HG02642 (cell line): ENCODE data around the gene CLDN18.

Experiments used
- ATAC-seq: cut with Tn5 transposase; IDR thresholded peaks from one replicate; pipeline ENCODE4 v1.9.1; 2021; ENCODE audit warnings: mild to moderate bottlenecking; ENCODE audit not compliant: unreplicated experiment, poor library complexity

The CLDN18 gene

GRCh38 chr3:138023754-138024153, 13.8 kb downstream of the CLDN18 start:
- ATAC-seq = peak; percentile 48

GRCh38 chr3:138025553-138025952, 15.6 kb downstream of the CLDN18 start:
- ATAC-seq = no peak

GRCh38 chr3:138027821-138028220, 17.9 kb downstream of the CLDN18 start:
- ATAC-seq = no peak

- no peak for ATAC-seq
Observed at GRCh38 chr3:138030734-138031280, 20.8 kb downstream of the CLDN18 start.

GRCh38 chr3:138031536-138031935, 21.6 kb downstream of the CLDN18 start:
- no peak for ATAC-seq

- peak; percentile 43 for ATAC-seq
Observed at GRCh38 chr3:138032567-138032966, 22.6 kb downstream of the CLDN18 start.

- ATAC-seq = peak; percentile 27
Observed at GRCh38 chr3:138033202-138033691, 23.3 kb downstream of the CLDN18 start.

- ATAC-seq = no peak
Observed at GRCh38 chr3:138034918-138035317, 25.0 kb downstream of the CLDN18 start.

- ATAC-seq = no peak
Observed at GRCh38 chr3:138036572-138036971, 26.6 kb downstream of the CLDN18 start.

- ATAC-seq = no peak
Observed at GRCh38 chr3:138038725-138039462, 28.9 kb downstream of the CLDN18 start.

- no peak for ATAC-seq
Observed at GRCh38 chr3:138042043-138042442, 32.1 kb downstream of the CLDN18 start.

- ATAC-seq = no peak
Observed at GRCh38 chr3:138043266-138044029, 33.5 kb downstream of the CLDN18 start.

- no peak for ATAC-seq
Observed at GRCh38 chr3:138046085-138046484, 36.1 kb downstream of the CLDN18 start.

GRCh38 chr3:138046955-138047354, 37.0 kb downstream of the CLDN18 start:
- peak; percentile 73 for ATAC-seq

- no peak for ATAC-seq
Observed at GRCh38 chr3:138047596-138048158, 37.7 kb downstream of the CLDN18 start.

GRCh38 chr3:138049157-138049919, 39.4 kb downstream of the CLDN18 start:
- no peak for ATAC-seq

- peak; percentile 85 for ATAC-seq
Observed at GRCh38 chr3:138051947-138052802, 42.2 kb downstream of the CLDN18 start.

- no peak for ATAC-seq
Observed at GRCh38 chr3:138054057-138054456, 44.1 kb downstream of the CLDN18 start.

GRCh38 chr3:138057384-138057783, 47.4 kb downstream of the CLDN18 start:
- ATAC-seq = no peak
